ENCODE data around the gene ZNF396.
A peak's percentile ranks its signal among the peaks of the same experiment; 100 is the strongest.

The ZNF396 gene

GRCh38 chr18:35335866-35336265 is 41.3 kb downstream of the ZNF396 start:
- DNase-seq (ENCODE audit: low read depth), result no peak

GRCh38 chr18:35334821-35335220 is 42.3 kb downstream of the ZNF396 start:
- DNase-seq (ENCODE audit: low read depth), result peak; percentile 40

- no peak for DNase-seq (ENCODE audit: low read depth)
Measured at GRCh38 chr18:35334212-35334611, 42.9 kb downstream of the ZNF396 start.

- no peak for DNase-seq (ENCODE audit: low read depth)
Measured at GRCh38 chr18:35331367-35332087, 45.6 kb downstream of the ZNF396 start.

GRCh38 chr18:35328868-35329267 is 48.3 kb downstream of the ZNF396 start:
- no peak for DNase-seq (ENCODE audit: low read depth)

- DNase-seq (ENCODE audit: low read depth), result no peak
Measured at GRCh38 chr18:35326695-35327387, 50.3 kb downstream of the ZNF396 start.

GRCh38 chr18:35324926-35325655 is 52.0 kb downstream of the ZNF396 start:
- no peak for DNase-seq (ENCODE audit: low read depth)

GRCh38 chr18:35322486-35323458 is 54.4 kb downstream of the ZNF396 start:
- no peak for DNase-seq (ENCODE audit: low read depth)

All from fibroblast of gingiva (primary cell).